HG02938 (cell line): ENCODE data around the gene MTO1.
"Not testable (repeated sequence)": the region's sequence is repeated elsewhere in the genome, so short reads cannot be mapped to it uniquely, and the experiment has no call there.

Experiments
- ATAC-seq: cut with Tn5 transposase; IDR thresholded peaks from one replicate; pipeline ENCODE4 v1.9.1; 2021; ENCODE audit warnings: mild to moderate bottlenecking, moderate library complexity; ENCODE audit not compliant: unreplicated experiment

The MTO1 gene

GRCh38 chr6:73523434-73524123 is 62.0 kb downstream of the MTO1 start:
- peak; percentile 42 for ATAC-seq

- no peak for ATAC-seq
These were observed 64.2 kb downstream of the MTO1 start for GRCh38 chr6:73525546-73526330.

GRCh38 chr6:73528897-73529296 is 67.4 kb downstream of the MTO1 start:
- ATAC-seq, result no peak

GRCh38 chr6:73532293-73532692 is 70.8 kb downstream of the MTO1 start:
- ATAC-seq, result no peak

GRCh38 chr6:73534628-73535027 is 73.1 kb downstream of the MTO1 start:
- no peak for ATAC-seq

- ATAC-seq, result no peak
These were observed 76.1 kb downstream of the MTO1 start for GRCh38 chr6:73537677-73538076.

- no peak for ATAC-seq
These were observed 76.7 kb downstream of the MTO1 start for GRCh38 chr6:73538116-73538779.

GRCh38 chr6:73542481-73542880 is 80.9 kb downstream of the MTO1 start:
- ATAC-seq, result not testable (repeated sequence)

GRCh38 chr6:73542891-73543290 is 81.4 kb downstream of the MTO1 start:
- ATAC-seq, result no peak

GRCh38 chr6:73547036-73547435 is 85.5 kb downstream of the MTO1 start:
- no peak for ATAC-seq

GRCh38 chr6:73548458-73549446 is 87.2 kb downstream of the MTO1 start:
- ATAC-seq, result no peak

GRCh38 chr6:73551115-73551514 is 89.6 kb downstream of the MTO1 start:
- not testable (repeated sequence) for ATAC-seq

- not testable (repeated sequence) for ATAC-seq
These were observed 93.9 kb downstream of the MTO1 start for GRCh38 chr6:73555380-73555949.

- no peak for ATAC-seq
These were observed 95.3 kb downstream of the MTO1 start for GRCh38 chr6:73556836-73557235.
